Activated CD8-positive, alpha-beta memory T cell treated with anti-CD3 and anti-CD28 coated beads for 1 hour (primary cell): Measurements from ENCODE around the gene TCF12.

Experiments used
- DNase-seq, 2 donors: peaks; one replicate each; pipeline ENCODE4 v3.0.0-alpha.2; 2020; ENCODE audit warnings: low read depth in 1 of 2; ENCODE audit errors: extremely low read depth in 1 of 2

Gene TCF12

GRCh38 chr15:57284535-57284934 lies 366.1 kb downstream of the TCF12 start:
- no peak for DNase-seq

GRCh38 chr15:57285386-57285785 lies 366.9 kb downstream of the TCF12 start:
- no peak for DNase-seq

GRCh38 chr15:57286446-57287122 lies 368.1 kb downstream of the TCF12 start:
- no peak for DNase-seq

GRCh38 chr15:57287123-57287521 lies 368.7 kb downstream of the TCF12 start:
- no peak for DNase-seq

- no peak for DNase-seq
These were observed 370.6 kb downstream of the TCF12 start for GRCh38 chr15:57288926-57289580.

- DNase-seq: no peak
These were observed 371.7 kb downstream of the TCF12 start for GRCh38 chr15:57290187-57290586.

GRCh38 chr15:57290826-57291225 lies 372.4 kb downstream of the TCF12 start:
- no peak for DNase-seq

- no peak for DNase-seq
These were observed 378.2 kb downstream of the TCF12 start for GRCh38 chr15:57296473-57297162.

GRCh38 chr15:57297163-57297593 lies 378.7 kb downstream of the TCF12 start:
- no peak for DNase-seq

- no peak for DNase-seq
These were observed 379.2 kb downstream of the TCF12 start for GRCh38 chr15:57297630-57298029.

GRCh38 chr15:57298204-57298603 lies 379.8 kb downstream of the TCF12 start:
- no peak for DNase-seq

GRCh38 chr15:57298843-57299550 lies 380.6 kb downstream of the TCF12 start:
- DNase-seq: no peak

GRCh38 chr15:57301307-57301706 lies 382.9 kb downstream of the TCF12 start:
- DNase-seq: no peak

- DNase-seq: no peak
These were observed 384.3 kb downstream of the TCF12 start for GRCh38 chr15:57302640-57303257.

- DNase-seq: no peak
These were observed 386.6 kb downstream of the TCF12 start for GRCh38 chr15:57305009-57305408.

GRCh38 chr15:57306161-57306943 lies 387.9 kb downstream of the TCF12 start:
- DNase-seq: peak; percentile 34 to 74

- no peak for DNase-seq
These were observed 388.5 kb downstream of the TCF12 start for GRCh38 chr15:57306944-57307411.

GRCh38 chr15:57307527-57308169 lies 389.2 kb downstream of the TCF12 start:
- no peak for DNase-seq

- DNase-seq: no peak
These were observed 389.7 kb downstream of the TCF12 start for GRCh38 chr15:57308170-57308545.
